Keratinocyte (primary cell): ENCODE data around the gene MDN1.

Source experiments
- EZH2 ChIP-seq: IDR thresholded peaks from one replicate; pipeline ENCODE4 v1.6.1; 2012; ENCODE audit warnings: inconsistent platforms, mild to moderate bottlenecking, low read length, moderate library complexity
- TF ChIP-seq, protein P1 (sequence below), 3 experiments: IDR thresholded peaks in 1 of 3; conservative IDR thresholded peaks in 1 of 3; optimal IDR thresholded peaks in 1 of 3; 2 replicates in 2 of 3; 3 replicates in 1 of 3; pipeline versions ENCODE3 to v1.5.1; 2011; ENCODE audit warnings: low read length in 3 of 3, mild to moderate bottlenecking in 3 of 3, moderate library complexity in 2 of 3, control low read depth in 1 of 3, inconsistent platforms in 1 of 3; ENCODE audit not compliant: insufficient read depth in 2 of 3; ENCODE audit errors: extremely low read depth in 1 of 3

DNA sequence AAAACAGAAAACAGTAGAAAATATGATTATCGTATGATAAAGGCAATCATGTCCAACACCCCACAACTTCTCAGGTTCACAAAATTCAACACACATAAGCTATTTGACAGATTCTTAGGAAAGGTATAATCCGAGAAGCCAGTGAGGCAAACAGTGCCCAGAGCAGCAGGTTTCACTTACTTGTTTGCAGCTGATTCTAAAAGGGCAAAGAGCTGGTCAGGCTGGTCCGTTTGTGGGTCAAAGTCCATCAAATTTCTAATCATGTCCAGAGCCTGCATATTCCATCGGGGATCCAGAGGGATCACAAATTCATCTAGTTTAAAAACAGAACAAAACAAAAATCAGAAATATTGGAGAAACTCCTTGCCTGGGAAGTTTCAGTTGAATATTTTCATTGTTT is 111.3 kb downstream of the MDN1 start:
- TF ChIP-seq, protein P1, sequence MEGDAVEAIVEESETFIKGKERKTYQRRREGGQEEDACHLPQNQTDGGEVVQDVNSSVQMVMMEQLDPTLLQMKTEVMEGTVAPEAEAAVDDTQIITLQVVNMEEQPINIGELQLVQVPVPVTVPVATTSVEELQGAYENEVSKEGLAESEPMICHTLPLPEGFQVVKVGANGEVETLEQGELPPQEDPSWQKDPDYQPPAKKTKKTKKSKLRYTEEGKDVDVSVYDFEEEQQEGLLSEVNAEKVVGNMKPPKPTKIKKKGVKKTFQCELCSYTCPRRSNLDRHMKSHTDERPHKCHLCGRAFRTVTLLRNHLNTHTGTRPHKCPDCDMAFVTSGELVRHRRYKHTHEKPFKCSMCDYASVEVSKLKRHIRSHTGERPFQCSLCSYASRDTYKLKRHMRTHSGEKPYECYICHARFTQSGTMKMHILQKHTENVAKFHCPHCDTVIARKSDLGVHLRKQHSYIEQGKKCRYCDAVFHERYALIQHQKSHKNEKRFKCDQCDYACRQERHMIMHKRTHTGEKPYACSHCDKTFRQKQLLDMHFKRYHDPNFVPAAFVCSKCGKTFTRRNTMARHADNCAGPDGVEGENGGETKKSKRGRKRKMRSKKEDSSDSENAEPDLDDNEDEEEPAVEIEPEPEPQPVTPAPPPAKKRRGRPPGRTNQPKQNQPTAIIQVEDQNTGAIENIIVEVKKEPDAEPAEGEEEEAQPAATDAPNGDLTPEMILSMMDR (optimal IDR thresholded peaks at IDR 0.05 in 1 of 3, IDR thresholded peaks at IDR 0.05 in 1 of 3, conservative IDR thresholded peaks at IDR 0.05 in 1 of 3; ENCODE audit: extremely low read depth in 1 of 3, insufficient read depth in 2 of 3, low read length in 3 of 3) = no peak
- no peak for TF ChIP-seq EZH2
